ENCODE measurements around the gene NMUR1.

DNA sequence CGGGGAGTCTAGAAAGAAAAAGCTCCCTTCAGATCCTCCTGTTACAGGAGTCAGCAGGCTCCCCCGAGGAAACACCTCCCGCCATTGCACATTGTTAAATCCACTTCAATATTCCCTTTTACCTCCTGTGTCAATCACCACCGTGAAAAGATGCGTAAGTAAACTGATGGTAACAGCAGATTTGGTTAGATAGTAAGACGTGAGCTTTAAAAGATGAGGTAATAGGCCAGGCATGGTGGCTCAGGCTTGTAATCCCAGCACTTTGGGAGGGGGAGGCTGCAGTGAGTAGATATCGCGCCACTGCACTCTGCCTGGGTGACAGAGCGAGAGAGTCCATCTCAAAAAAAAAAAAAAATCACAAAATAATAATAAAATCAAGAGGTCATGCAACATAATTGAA, 50.8 kb downstream of the NMUR1 start:
- TF ChIP-seq, protein P1, sequence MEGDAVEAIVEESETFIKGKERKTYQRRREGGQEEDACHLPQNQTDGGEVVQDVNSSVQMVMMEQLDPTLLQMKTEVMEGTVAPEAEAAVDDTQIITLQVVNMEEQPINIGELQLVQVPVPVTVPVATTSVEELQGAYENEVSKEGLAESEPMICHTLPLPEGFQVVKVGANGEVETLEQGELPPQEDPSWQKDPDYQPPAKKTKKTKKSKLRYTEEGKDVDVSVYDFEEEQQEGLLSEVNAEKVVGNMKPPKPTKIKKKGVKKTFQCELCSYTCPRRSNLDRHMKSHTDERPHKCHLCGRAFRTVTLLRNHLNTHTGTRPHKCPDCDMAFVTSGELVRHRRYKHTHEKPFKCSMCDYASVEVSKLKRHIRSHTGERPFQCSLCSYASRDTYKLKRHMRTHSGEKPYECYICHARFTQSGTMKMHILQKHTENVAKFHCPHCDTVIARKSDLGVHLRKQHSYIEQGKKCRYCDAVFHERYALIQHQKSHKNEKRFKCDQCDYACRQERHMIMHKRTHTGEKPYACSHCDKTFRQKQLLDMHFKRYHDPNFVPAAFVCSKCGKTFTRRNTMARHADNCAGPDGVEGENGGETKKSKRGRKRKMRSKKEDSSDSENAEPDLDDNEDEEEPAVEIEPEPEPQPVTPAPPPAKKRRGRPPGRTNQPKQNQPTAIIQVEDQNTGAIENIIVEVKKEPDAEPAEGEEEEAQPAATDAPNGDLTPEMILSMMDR (IDR thresholded peaks at IDR 0.05; ENCODE audit: insufficient read depth, low read length, poor library complexity, severe bottlenecking) = no peak
- no peak for TF ChIP-seq EZH2phosphoT487 (conservative IDR thresholded peaks at IDR 0.05; ENCODE audit: low read length)

Measured in SU-DHL-6 (cell line).